HepG2 (cell line): ENCODE data around the gene OSGEPL1. TPM values are rescaled to one million over a fixed set of nuclear protein-coding genes. Genes with fewer than 3 reads are reported as not detected.

Source experiments
- FOXA3 ChIP-seq: IDR thresholded peaks from 2 replicates; pipeline ENCODE4 v1.6.1; 2016; ENCODE audit warnings: missing genetic modification reagents, missing compliant biosample characterization
- HHEX ChIP-seq: IDR thresholded peaks from 2 replicates; pipeline ENCODE4 v1.6.1; 2016; ENCODE audit warnings: control low read depth
- HINFP ChIP-seq: sonication (generic); formaldehyde crosslinking; IDR thresholded peaks from 2 replicates; pipeline ENCODE4 v1.4.0; 2020; ENCODE audit warnings: low read depth, mild to moderate bottlenecking, missing genetic modification reagents
- HNRNPK ChIP-seq: fragments of 200-400 bp; formaldehyde crosslinking; IDR thresholded peaks from 2 replicates; pipeline ENCODE4 v1.6.1; 2018; ENCODE audit warnings: low read length, low read depth, moderate library complexity, mild to moderate bottlenecking; ENCODE audit not compliant: poor library complexity, severe bottlenecking
- MEIS2 ChIP-seq: sonication (generic); formaldehyde crosslinking; IDR thresholded peaks from 2 replicates; pipeline ENCODE4 v1.9.0; 2021; ENCODE audit warnings: mild to moderate bottlenecking, missing genetic modification reagents
- PHF8 ChIP-seq: sonication (generic); formaldehyde crosslinking; IDR thresholded peaks from 2 replicates; pipeline ENCODE4 v1.5.0; 2020; ENCODE audit warnings: missing genetic modification reagents
- SATB2 ChIP-seq: sonication (generic); formaldehyde crosslinking; IDR thresholded peaks from 2 replicates; pipeline ENCODE4 v1.5.0; 2020; ENCODE audit warnings: missing genetic modification reagents
- TCF7 ChIP-seq: sonication (generic); IDR thresholded peaks from 2 replicates; pipeline ENCODE4 v1.6.1; 2016; ENCODE audit warnings: antibody characterized with exemption, low read depth
- TRIM22 ChIP-seq: fragments of 450-650 bp; IDR thresholded peaks from 2 replicates; pipeline ENCODE4 v1.6.1; 2017
- XBP1 ChIP-seq: sonication (generic); formaldehyde crosslinking; IDR thresholded peaks from 2 replicates; pipeline ENCODE4 v1.5.0; 2020; ENCODE audit warnings: missing genetic modification reagents
- ZBTB1 ChIP-seq: sonication (generic); formaldehyde crosslinking; IDR thresholded peaks from 2 replicates; pipeline ENCODE4 v1.4.0; 2020; ENCODE audit warnings: missing genetic modification reagents, borderline replicate concordance
- ZBTB3 ChIP-seq: sonication (generic); formaldehyde crosslinking; IDR thresholded peaks from 2 replicates; pipeline ENCODE4 v1.4.0; 2020; ENCODE audit warnings: low read depth, mild to moderate bottlenecking, moderate library complexity, missing genetic modification reagents, borderline replicate concordance
- ZNF407 ChIP-seq: sonication (generic); formaldehyde crosslinking; IDR thresholded peaks from one replicate; pipeline ENCODE4 v1.5.1; 2020; ENCODE audit warnings: mild to moderate bottlenecking, missing genetic modification reagents; ENCODE audit errors: not compliant biosample characterization
- ZNF7 ChIP-seq: IDR thresholded peaks from 2 replicates; pipeline ENCODE4 v1.6.1; 2016; ENCODE audit warnings: missing biosample characterization, missing genetic modification reagents
- polyA plus RNA-seq, 8 experiments: library from polyadenylated mRNA; depleted of rRNA in 3 of 8; stranded (reverse) in 7 of 8; unstranded in 1 of 8; fragments of >200 nt; fragmentation: Illumina TruSeq in 4 of 8; extraction: Trizol in 4 of 8; gene quantifications; 2 replicates each; pipeline versions ENCODE4 v1.2.1 to v1.2.3, GENCODE V29; 2011 to 2016; ENCODE audit warnings: low read depth in 4 of 8, missing spikeins in 1 of 8, mixed read lengths in 1 of 8; ENCODE audit not compliant: insufficient read depth in 1 of 8
- total RNA-seq, 5 experiments: library from RNA; depleted of rRNA; stranded (reverse); fragments of >200 nt; fragmentation: Illumina TruSeq; extraction: Trizol; gene quantifications; 2 replicates each; pipeline ENCODE4 v1.2.3, GENCODE V29; 2016; ENCODE audit warnings: low read depth in 1 of 5
- TF ChIP-seq, protein P1 (sequence below): sonication (generic); formaldehyde crosslinking; IDR thresholded peaks from 2 replicates; pipeline ENCODE4 v1.4.0; 2020; ENCODE audit warnings: low read depth, mild to moderate bottlenecking, missing genetic modification reagents
- TF ChIP-seq, protein P2 (sequence below): IDR thresholded peaks from 2 replicates; pipeline ENCODE4 v1.6.1; 2016; ENCODE audit warnings: mild to moderate bottlenecking

Gene OSGEPL1
- total and polyA plus RNA-seq, 2 of the 13 experiments (the other 11 are each of a cell fraction or from before 2014, with no cell fraction given), result 10.2 to 10.8 TPM

GRCh38 chr2:189762551-189763298, at the start of gene OSGEPL1 (continued):
- TF ChIP-seq, protein P1, sequence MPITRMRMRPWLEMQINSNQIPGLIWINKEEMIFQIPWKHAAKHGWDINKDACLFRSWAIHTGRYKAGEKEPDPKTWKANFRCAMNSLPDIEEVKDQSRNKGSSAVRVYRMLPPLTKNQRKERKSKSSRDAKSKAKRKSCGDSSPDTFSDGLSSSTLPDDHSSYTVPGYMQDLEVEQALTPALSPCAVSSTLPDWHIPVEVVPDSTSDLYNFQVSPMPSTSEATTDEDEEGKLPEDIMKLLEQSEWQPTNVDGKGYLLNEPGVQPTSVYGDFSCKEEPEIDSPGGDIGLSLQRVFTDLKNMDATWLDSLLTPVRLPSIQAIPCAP, result no peak
- peak; percentile 49 for TF ChIP-seq FOXA3 (CRISPR knock-in tag)
- TF ChIP-seq, protein P2, sequence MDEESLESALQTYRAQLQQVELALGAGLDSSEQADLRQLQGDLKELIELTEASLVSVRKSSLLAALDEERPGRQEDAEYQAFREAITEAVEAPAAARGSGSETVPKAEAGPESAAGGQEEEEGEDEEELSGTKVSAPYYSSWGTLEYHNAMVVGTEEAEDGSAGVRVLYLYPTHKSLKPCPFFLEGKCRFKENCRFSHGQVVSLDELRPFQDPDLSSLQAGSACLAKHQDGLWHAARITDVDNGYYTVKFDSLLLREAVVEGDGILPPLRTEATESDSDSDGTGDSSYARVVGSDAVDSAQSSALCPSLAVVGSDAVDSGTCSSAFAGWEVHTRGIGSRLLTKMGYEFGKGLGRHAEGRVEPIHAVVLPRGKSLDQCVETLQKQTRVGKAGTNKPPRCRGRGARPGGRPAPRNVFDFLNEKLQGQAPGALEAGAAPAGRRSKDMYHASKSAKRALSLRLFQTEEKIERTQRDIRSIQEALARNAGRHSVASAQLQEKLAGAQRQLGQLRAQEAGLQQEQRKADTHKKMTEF (CRISPR knock-in tag), result peak; percentile 92
- no peak for TF ChIP-seq XBP1 (CRISPR knock-in tag)
- peak; percentile 62 for TF ChIP-seq MEIS2
- no peak for TF ChIP-seq ZBTB3 (CRISPR knock-in tag)
- peak; percentile 61 for TF ChIP-seq HHEX (CRISPR knock-in tag)
- no peak for TF ChIP-seq TCF7
- TF ChIP-seq HINFP (CRISPR knock-in tag), result peak; percentile 66; the same call in 1 of the 2 replicates
- no peak for TF ChIP-seq SATB2 (CRISPR knock-in tag)
- no peak for TF ChIP-seq HNRNPK
- TF ChIP-seq ZBTB1 (CRISPR knock-in tag), result no peak
- TF ChIP-seq TRIM22, result no peak
- peak; percentile 63 for TF ChIP-seq ZNF407 (CRISPR knock-in tag)
- TF ChIP-seq ZNF7 (CRISPR knock-in tag), result peak; percentile 90
- peak; percentile 95 for TF ChIP-seq PHF8 (CRISPR knock-in tag)
